Mucosa of rectum (tissue), 2 donors: Measurements from ENCODE around the gene CLEC2A.

ENCODE experiments used
- H3K27ac ChIP-seq, 2 donors: one replicate each; pipeline ENCODE4 v1.7.0; 2013; ENCODE audit warnings: inconsistent platforms in 2 of 2, low read depth in 2 of 2, low read length in 2 of 2
- H3K27me3 ChIP-seq, 2 donors: one replicate each; pipeline ENCODE4 v1.7.0; 2013; ENCODE audit warnings: low read length in 2 of 2; ENCODE audit not compliant: control insufficient read depth in 2 of 2, insufficient read depth in 2 of 2
- H3K36me3 ChIP-seq, 2 donors: one replicate each; pipeline ENCODE4 v1.7.0; 2013; ENCODE audit warnings: low read length in 2 of 2; ENCODE audit not compliant: control insufficient read depth in 2 of 2, insufficient read depth in 2 of 2
- H3K4me1 ChIP-seq, 2 donors: one replicate each; pipeline ENCODE4 v1.7.0; 2013; ENCODE audit warnings: low read length in 2 of 2, mild to moderate bottlenecking in 1 of 2; ENCODE audit not compliant: control insufficient read depth in 2 of 2, insufficient read depth in 2 of 2
- H3K4me3 ChIP-seq, 2 donors: one replicate each; pipeline ENCODE4 v1.7.0; 2013; ENCODE audit warnings: low read length in 2 of 2
- H3K9ac ChIP-seq, 2 donors: one replicate each; pipeline ENCODE4 v1.7.0; 2013; ENCODE audit warnings: low read length in 2 of 2, low read depth in 1 of 2, mild to moderate bottlenecking in 1 of 2
- H3K9me3 ChIP-seq, 2 donors: one replicate each; pipeline ENCODE4 v1.7.0; 2013; ENCODE audit warnings: low read length in 2 of 2; ENCODE audit not compliant: control insufficient read depth in 2 of 2
- donor health status: healthy.
- donor health status: Normal muscosa, but diverticular disease.

Gene CLEC2A

GRCh38 chr12:9910716-9911421 lies 21.3 kb downstream of the CLEC2A start:
- Histone ChIP-seq H3K4me1 (no peaks in the 10 kb centered on the region), H3K9ac (no peak overlapping the region), H3K4me3 (no peak overlapping the region), H3K9me3 (peaks cover 4 to 7% of the 10 kb centered on the region in 2 donors), H3K27ac (no peak overlapping the region), H3K27me3 (no peaks in the 10 kb centered on the region), H3K36me3 (no peaks in the 10 kb centered on the region)

- Histone ChIP-seq H3K9ac (no peak overlapping the region), H3K36me3 (no peaks in the 10 kb centered on the region)
Measured at GRCh38 chr12:9909724-9910123, 22.4 kb downstream of the CLEC2A start.

GRCh38 chr12:9908350-9908749 lies 23.8 kb downstream of the CLEC2A start:
- no peak overlapping the region for H3K27ac ChIP-seq
- H3K4me1 ChIP-seq: no peaks in the 10 kb centered on the region
- H3K27me3 ChIP-seq: no peaks in the 10 kb centered on the region
- H3K36me3 ChIP-seq: no peaks in the 10 kb centered on the region
- H3K9ac ChIP-seq: no peak overlapping the region
- H3K9me3 ChIP-seq: peaks cover 4 to 7% of the 10 kb centered on the region in 2 donors
- H3K4me3 ChIP-seq: no peak overlapping the region

More at GRCh38 chr12:9909724-9910123, 22.4 kb downstream of the CLEC2A start:
- Histone ChIP-seq H3K4me1 (no peaks in the 10 kb centered on the region), H3K27me3 (no peaks in the 10 kb centered on the region), H3K9me3 (peaks cover 4 to 7% of the 10 kb centered on the region in 2 donors), H3K27ac (no peak overlapping the region), H3K4me3 (no peak overlapping the region)

- Histone ChIP-seq H3K4me1 (no peaks in the 10 kb centered on the region), H3K27ac (no peak overlapping the region), H3K9me3 (peaks cover 4 to 7% of the 10 kb centered on the region in 2 donors), H3K9ac (no peak overlapping the region), H3K27me3 (no peaks in the 10 kb centered on the region), H3K36me3 (no peaks in the 10 kb centered on the region), H3K4me3 (no peak overlapping the region)
Measured at GRCh38 chr12:9907769-9908168, 24.4 kb downstream of the CLEC2A start.

GRCh38 chr12:9906873-9907272 lies 25.3 kb downstream of the CLEC2A start:
- Histone ChIP-seq H3K9me3 (peaks cover 7 to 8% of the 10 kb centered on the region in 2 donors), H3K36me3 (no peaks in the 10 kb centered on the region), H3K9ac (no peak overlapping the region), H3K4me1 (no peaks in the 10 kb centered on the region), H3K27ac (no peak overlapping the region), H3K27me3 (no peaks in the 10 kb centered on the region), H3K4me3 (no peak overlapping the region)

- Histone ChIP-seq H3K27ac (no peak overlapping the region), H3K4me3 (no peak overlapping the region), H3K4me1 (no peaks in the 10 kb centered on the region), H3K9me3 (peaks cover 0 to 4% of the 10 kb centered on the region in 2 donors), H3K36me3 (no peaks in the 10 kb centered on the region), H3K27me3 (no peaks in the 10 kb centered on the region), H3K9ac (no peak overlapping the region)
Measured at GRCh38 chr12:9902539-9903228, 29.5 kb downstream of the CLEC2A start.

- Histone ChIP-seq H3K27ac (no peak overlapping the region), H3K9ac (no peak overlapping the region), H3K36me3 (no peaks in the 10 kb centered on the region), H3K4me1 (no peaks in the 10 kb centered on the region), H3K27me3 (no peaks in the 10 kb centered on the region), H3K4me3 (no peak overlapping the region), H3K9me3 (peaks cover 0 to 4% of the 10 kb centered on the region in 2 donors)
Measured at GRCh38 chr12:9900930-9901329, 31.2 kb downstream of the CLEC2A start.

- Histone ChIP-seq H3K4me1 (no peaks in the 10 kb centered on the region), H3K36me3 (no peaks in the 10 kb centered on the region), H3K4me3 (no peak overlapping the region), H3K9ac (no peak overlapping the region), H3K27ac (no peak overlapping the region), H3K27me3 (no peaks in the 10 kb centered on the region), H3K9me3 (peaks cover 0 to 4% of the 10 kb centered on the region in 2 donors)
Measured at GRCh38 chr12:9899209-9899608, 33.0 kb downstream of the CLEC2A start.

- no peaks in the 10 kb centered on the region for H3K4me1 ChIP-seq
- H3K4me3 ChIP-seq: no peak overlapping the region
- H3K9me3 ChIP-seq: peaks cover 0 to 2% of the 10 kb centered on the region in 2 donors
- H3K27me3 ChIP-seq: no peaks in the 10 kb centered on the region
- H3K9ac ChIP-seq: no peak overlapping the region
- H3K27ac ChIP-seq: no peak overlapping the region
- no peaks in the 10 kb centered on the region for H3K36me3 ChIP-seq
Measured at GRCh38 chr12:9897535-9897934, 34.6 kb downstream of the CLEC2A start.

GRCh38 chr12:9895215-9895971 lies 36.8 kb downstream of the CLEC2A start:
- no peak overlapping the region for H3K27ac ChIP-seq
- no peak overlapping the region for H3K4me3 ChIP-seq
- no peaks in the 10 kb centered on the region for H3K36me3 ChIP-seq
- no peaks in the 10 kb centered on the region for H3K9me3 ChIP-seq
- no peak overlapping the region for H3K9ac ChIP-seq
- H3K27me3 ChIP-seq: no peaks in the 10 kb centered on the region
- H3K4me1 ChIP-seq: no peaks in the 10 kb centered on the region
